T-helper 9 cell (primary cell): Measurements from ENCODE around the gene CEACAM16.
"Not testable (repeated sequence)": the region's sequence is repeated elsewhere in the genome, so short reads cannot be mapped to it uniquely, and the experiment has no call there.

Experiments used
- DNase-seq: peaks from one replicate; pipeline ENCODE4 v3.0.0-alpha.2; 2020

Gene CEACAM16

GRCh38 chr19:44677019-44677811, 21.7 kb upstream of the CEACAM16 start:
- no peak for DNase-seq

- no peak for DNase-seq
These were observed 18.4 kb upstream of the CEACAM16 start for GRCh38 chr19:44680536-44680935.

- no peak for DNase-seq
These were observed 16.8 kb upstream of the CEACAM16 start for GRCh38 chr19:44681992-44682790.

- no peak for DNase-seq
These were observed 16.1 kb upstream of the CEACAM16 start for GRCh38 chr19:44682807-44683206.

- DNase-seq = no peak
These were observed 15.3 kb upstream of the CEACAM16 start for GRCh38 chr19:44683434-44684210.

GRCh38 chr19:44684396-44684795, 14.6 kb upstream of the CEACAM16 start:
- not testable (repeated sequence) for DNase-seq

- no peak for DNase-seq
These were observed 13.8 kb upstream of the CEACAM16 start for GRCh38 chr19:44684892-44685863.

GRCh38 chr19:44685877-44686276, 13.1 kb upstream of the CEACAM16 start:
- no peak for DNase-seq

GRCh38 chr19:44686896-44687295, 12.1 kb upstream of the CEACAM16 start:
- no peak for DNase-seq

- DNase-seq = no peak
These were observed 11.1 kb upstream of the CEACAM16 start for GRCh38 chr19:44687888-44688287.

- peak; percentile 80 for DNase-seq
These were observed 9.4 kb upstream of the CEACAM16 start for GRCh38 chr19:44689290-44690130.

- no peak for DNase-seq
These were observed 8.9 kb upstream of the CEACAM16 start for GRCh38 chr19:44690131-44690440.

- DNase-seq = no peak
These were observed 6.6 kb upstream of the CEACAM16 start for GRCh38 chr19:44692379-44692721.

- no peak for DNase-seq
These were observed 4.8 kb upstream of the CEACAM16 start for GRCh38 chr19:44694184-44694579.

GRCh38 chr19:44696939-44697669, 1.8 kb upstream of the CEACAM16 start:
- no peak for DNase-seq

GRCh38 chr19:44697670-44698034, 1.3 kb upstream of the CEACAM16 start:
- DNase-seq = no peak

- no peak for DNase-seq
These were observed 1.6 kb downstream of the CEACAM16 start for GRCh38 chr19:44700547-44700946.

GRCh38 chr19:44701228-44701627, 2.3 kb downstream of the CEACAM16 start:
- DNase-seq = no peak

GRCh38 chr19:44702551-44703176, 3.7 kb downstream of the CEACAM16 start:
- no peak for DNase-seq
